Ramos (cell line): ENCODE measurements around the gene RPS6KA4.

Source experiments
- in situ Hi-C: fragments of 300-500 bp; cut with MboI; formaldehyde crosslinking; loops from one replicate; pipeline ENCODE4 v1.14.3; 2022; ENCODE audit warnings: low sequenced_read_pairs; ENCODE audit not compliant: unreplicated experiment

RPS6KA4 gene

GRCh38 chr11:64324692-64325469 lies 34.1 kb upstream of the RPS6KA4 start:
- in situ Hi-C loops, result no loop called here

- in situ Hi-C loops, result no loop called here
Measured at GRCh38 chr11:64327375-64327774, 31.6 kb upstream of the RPS6KA4 start.

GRCh38 chr11:64327993-64328392 lies 31.0 kb upstream of the RPS6KA4 start:
- in situ Hi-C loops, result no loop called here

- in situ Hi-C loops, result no loop called here
Measured at GRCh38 chr11:64330888-64331287, 28.1 kb upstream of the RPS6KA4 start.

- in situ Hi-C loops, result no loop called here
Measured at GRCh38 chr11:64331569-64332371, 27.2 kb upstream of the RPS6KA4 start.

GRCh38 chr11:64333556-64333955 lies 25.4 kb upstream of the RPS6KA4 start:
- in situ Hi-C loops, result no loop called here

GRCh38 chr11:64334764-64335735 lies 23.9 kb upstream of the RPS6KA4 start:
- in situ Hi-C loops, result no loop called here

- in situ Hi-C loops, result no loop called here
Measured at GRCh38 chr11:64337538-64338249, 21.3 kb upstream of the RPS6KA4 start.

- in situ Hi-C loops, result no loop called here
Measured at GRCh38 chr11:64338716-64339115, 20.2 kb upstream of the RPS6KA4 start.

- in situ Hi-C loops, result no loop called here
Measured at GRCh38 chr11:64339286-64339685, 19.7 kb upstream of the RPS6KA4 start.

- in situ Hi-C loops, result no loop called here
Measured at GRCh38 chr11:64339754-64340408, 19.1 kb upstream of the RPS6KA4 start, which contains the start of gene CCDC88B. TSS of gene CCDC88B (plus strand) at chr11:64340204. CDS start at chr11:64340267, 63 bp downstream.

- in situ Hi-C loops, result no loop called here
Measured at GRCh38 chr11:64340671-64341335, 18.2 kb upstream of the RPS6KA4 start.

- in situ Hi-C loops, result no loop called here
Measured at GRCh38 chr11:64341429-64341828, 17.5 kb upstream of the RPS6KA4 start.

- in situ Hi-C loops, result no loop called here
Measured at GRCh38 chr11:64341851-64342791, 16.8 kb upstream of the RPS6KA4 start.

GRCh38 chr11:64342869-64343745 lies 15.9 kb upstream of the RPS6KA4 start:
- in situ Hi-C loops, result no loop called here

GRCh38 chr11:64343767-64344559 lies 15.0 kb upstream of the RPS6KA4 start:
- in situ Hi-C loops, result no loop called here
